H9 (cell line): ENCODE data around the gene KCNK10. TPM values are rescaled to one million over a fixed set of nuclear protein-coding genes. Genes with fewer than 3 reads are reported as not detected.

Experiments
- DNase-seq: peaks from one replicate; pipeline ENCODE4 v3.0.0-alpha.2; 2017
- H2AFZ ChIP-seq: one replicate; pipeline ENCODE4 v1.6.1; 2013; ENCODE audit warnings: mild to moderate bottlenecking, low read length, control low read depth, moderate library complexity
- H2AK5ac ChIP-seq: 2 replicates; pipeline ENCODE4 v1.6.1; 2013; ENCODE audit warnings: low read length, control low read depth, mixed read lengths; ENCODE audit not compliant: insufficient read length
- H2BK120ac ChIP-seq: one replicate; pipeline ENCODE4 v1.6.1; 2013; ENCODE audit warnings: low read depth, mild to moderate bottlenecking, low read length, control low read depth, inconsistent platforms; ENCODE audit not compliant: poor library complexity, severe bottlenecking
- H2BK12ac ChIP-seq: 2 replicates; pipeline ENCODE4 v1.6.1; 2013; ENCODE audit warnings: low read length, control low read depth, mixed read lengths, low read depth; ENCODE audit not compliant: insufficient read length
- H2BK15ac ChIP-seq: 2 replicates; pipeline ENCODE4 v1.6.1; 2013; ENCODE audit warnings: low read depth, low read length, control low read depth
- H2BK20ac ChIP-seq: one replicate; pipeline ENCODE4 v1.6.1; 2013; ENCODE audit warnings: low read depth, mild to moderate bottlenecking, low read length, control low read depth, inconsistent platforms; ENCODE audit not compliant: poor library complexity, severe bottlenecking
- H2BK5ac ChIP-seq: 2 replicates; pipeline ENCODE4 v1.6.1; 2013; ENCODE audit warnings: low read length, control low read depth, mixed read lengths; ENCODE audit not compliant: insufficient read length
- H3K14ac ChIP-seq: 2 replicates; pipeline ENCODE4 v1.6.1; 2013; ENCODE audit warnings: low read length, control low read depth; ENCODE audit not compliant: insufficient read depth
- H3K18ac ChIP-seq: 2 replicates; pipeline ENCODE4 v1.6.1; 2013; ENCODE audit warnings: low read depth, mild to moderate bottlenecking, mixed read lengths, low read length, control low read depth; ENCODE audit not compliant: insufficient read length
- H3K23ac ChIP-seq: 2 replicates; pipeline ENCODE4 v1.6.1; 2013; ENCODE audit warnings: low read length, control low read depth, mixed read lengths, low read depth; ENCODE audit not compliant: insufficient read length
- H3K23me2 ChIP-seq: 2 replicates; pipeline ENCODE4 v1.6.1; 2013; ENCODE audit warnings: low read depth, mild to moderate bottlenecking, mixed read lengths, low read length, control low read depth; ENCODE audit not compliant: insufficient read length, poor library complexity, severe bottlenecking
- H3K27ac ChIP-seq: 2 replicates; pipeline ENCODE4 v1.5.1; 2013; ENCODE audit warnings: low read length, control low read depth, mixed read lengths, low read depth; ENCODE audit not compliant: insufficient read length
- H3K27me3 ChIP-seq: 2 replicates; pipeline ENCODE4 v1.6.1; 2013; ENCODE audit warnings: low read length, control low read depth, inconsistent platforms; ENCODE audit not compliant: insufficient read depth
- H3K4ac ChIP-seq: 2 replicates; pipeline ENCODE4 v1.6.1; 2013; ENCODE audit warnings: low read depth, mild to moderate bottlenecking, control low read depth, inconsistent platforms, low read length, moderate library complexity
- H3K4me1 ChIP-seq: 2 replicates; pipeline ENCODE4 v1.6.1; 2013; ENCODE audit warnings: low read length, control low read depth, inconsistent platforms; ENCODE audit not compliant: insufficient read depth
- H3K4me2 ChIP-seq: 2 replicates; pipeline ENCODE4 v1.6.1; 2013; ENCODE audit warnings: low read length, control low read depth, mixed read lengths; ENCODE audit not compliant: insufficient read length, insufficient read depth
- H3K56ac ChIP-seq: 2 replicates; pipeline ENCODE4 v1.6.1; 2013; ENCODE audit warnings: low read depth, mild to moderate bottlenecking, mixed read lengths, low read length, control low read depth; ENCODE audit not compliant: insufficient read length
- H3K79me1 ChIP-seq: 2 replicates; pipeline ENCODE4 v1.6.1; 2013; ENCODE audit warnings: low read depth, mild to moderate bottlenecking, moderate library complexity, low read length, control low read depth, inconsistent platforms; ENCODE audit not compliant: insufficient read depth, poor library complexity, severe bottlenecking
- H3K79me2 ChIP-seq: 2 replicates; pipeline ENCODE4 v1.6.1; 2013; ENCODE audit warnings: low read length, control low read depth, inconsistent platforms; ENCODE audit not compliant: insufficient read depth
- H3K9ac ChIP-seq: 2 replicates; pipeline ENCODE4 v1.6.1; 2013; ENCODE audit warnings: low read length, control low read depth, mixed read lengths; ENCODE audit not compliant: insufficient read length; ENCODE audit errors: extremely low read depth
- H3K9me3 ChIP-seq: one replicate; pipeline ENCODE4 v1.6.1; 2013; ENCODE audit warnings: low read depth, low read length, inconsistent platforms; ENCODE audit not compliant: control insufficient read depth
- H3T11ph ChIP-seq: one replicate; pipeline ENCODE4 v1.6.1; 2013; ENCODE audit warnings: mild to moderate bottlenecking, low read length, control low read depth, inconsistent platforms
- H4K20me1 ChIP-seq: one replicate; pipeline ENCODE4 v1.6.1; 2013; ENCODE audit not compliant: control insufficient read depth, insufficient read length, insufficient read depth
- H4K5ac ChIP-seq: 2 replicates; pipeline ENCODE4 v1.6.1; 2013; ENCODE audit warnings: low read depth, mild to moderate bottlenecking, mixed read lengths, low read length, control low read depth; ENCODE audit not compliant: insufficient read length
- H4K8ac ChIP-seq: replicated peaks from 2 replicates; pipeline ENCODE4 v1.6.1; 2013; ENCODE audit warnings: low read length, control low read depth, mixed read lengths, low read depth; ENCODE audit not compliant: insufficient read length
- H4K91ac ChIP-seq: 2 replicates; pipeline ENCODE4 v1.6.1; 2013; ENCODE audit warnings: low read depth, mild to moderate bottlenecking, moderate library complexity, mixed read lengths, low read length, control low read depth; ENCODE audit not compliant: insufficient read length
- H3K27ac Mint-ChIP-seq, 3 experiments: 2 replicates in 2 of 3; 3 replicates in 1 of 3; pipeline ENCODE4 v1.8.0; 2020 to 2021; ENCODE audit warnings: mixed read lengths in 3 of 3, mild to moderate bottlenecking in 1 of 3, moderate library complexity in 1 of 3
- H3K27me3 Mint-ChIP-seq: 2 replicates; pipeline ENCODE4 v1.8.0; 2021; ENCODE audit warnings: low read depth, mild to moderate bottlenecking, moderate library complexity, mixed read lengths
- H3K36me3 Mint-ChIP-seq, 3 experiments: 2 replicates in 2 of 3; 3 replicates in 1 of 3; pipeline ENCODE4 v1.8.0; 2020 to 2021; ENCODE audit warnings: low read depth in 3 of 3, mixed read lengths in 3 of 3; ENCODE audit not compliant: insufficient read depth in 1 of 3
- H3K4me1 Mint-ChIP-seq, 2 experiments: 2 replicates each; pipeline ENCODE4 v1.8.0; 2020; ENCODE audit warnings: mixed read lengths in 2 of 2
- H3K4me3 Mint-ChIP-seq, 2 experiments: 2 replicates in 1 of 2; 3 replicates in 1 of 2; pipeline ENCODE4 v1.8.0; 2020 to 2021; ENCODE audit warnings: mild to moderate bottlenecking in 2 of 2, mixed read lengths in 2 of 2, moderate library complexity in 1 of 2
- H3K9me3 Mint-ChIP-seq, 2 experiments: 2 replicates in 1 of 2; 3 replicates in 1 of 2; pipeline ENCODE4 v1.8.0; 2020; ENCODE audit warnings: mild to moderate bottlenecking in 2 of 2, mixed read lengths in 2 of 2, moderate library complexity in 1 of 2
- WGBS: extraction: QIAGEN DNeasy Blood & Tissue Kit; methylation state at CpG from one replicate; pipeline ENCODE4 v1.1.7; 2013; ENCODE audit warnings: missing lambda C conversion rate, low lambda C conversion rate, mixed read lengths; ENCODE audit not compliant: insufficient read length; ENCODE audit errors: extremely low coverage; 5-methylcytosine and 5-hydroxymethylcytosine counted together
- total RNA-seq: library from RNA; stranded (reverse); gene quantifications from 2 replicates; pipeline ENCODE4 v1.2.1, GENCODE V29; 2021
- TF ChIP-seq, protein P1 (sequence below): fragments of 200-600 bp; sonication (generic); conservative IDR thresholded peaks from 3 replicates; pipeline ENCODE4 v1.8.0; 2021; ENCODE audit warnings: antibody characterized with exemption, mild to moderate bottlenecking

The KCNK10 gene
- total RNA-seq, 1 experiment from 2014 or later: 0.33 TPM

DNA sequence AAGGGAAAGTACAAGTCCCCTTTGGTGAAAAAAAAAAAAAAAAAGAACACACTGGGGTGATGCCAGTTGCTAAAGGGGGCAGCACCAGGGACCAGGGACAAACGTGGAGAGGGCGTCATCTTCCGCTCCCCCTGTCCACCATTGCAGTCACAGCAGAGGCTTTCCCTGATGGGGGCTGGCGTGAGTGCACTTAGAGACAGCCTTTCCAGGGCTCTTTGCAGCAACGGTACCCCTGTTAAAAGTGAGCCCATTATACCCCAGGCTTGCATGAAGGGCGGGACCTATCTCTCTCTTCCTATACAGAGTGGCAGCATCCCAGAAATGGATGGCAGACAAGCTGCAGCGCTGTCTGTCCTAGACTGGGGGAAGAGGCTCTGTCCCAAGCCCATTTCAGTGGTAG is 155.0 kb downstream of the KCNK10 start:
- Histone ChIP-seq H3K79me2 (no peaks in the 10 kb centered on the region), H2BK5ac (no peak overlapping the region), H2AFZ (no peak overlapping the region), H2BK20ac (no peak overlapping the region), H3K23me2 (no peaks in the 10 kb centered on the region), H3T11ph (no peak overlapping the region), H3K4me2 (no peak overlapping the region), H3K9ac (no peak overlapping the region), H3K4ac (no peak overlapping the region), H3K14ac (no peak overlapping the region), H2BK12ac (no peak overlapping the region), H4K20me1 (no peaks in the 10 kb centered on the region), H3K9me3 (no peaks in the 10 kb centered on the region), H3K4me1 (no peaks in the 10 kb centered on the region; the same call in 1 of the 2 replicates), H3K27me3 (no peaks in the 10 kb centered on the region), H2AK5ac (no peak overlapping the region), H3K18ac (no peak overlapping the region), H3K79me1 (no peaks in the 10 kb centered on the region), H3K23ac (no peak overlapping the region), H4K5ac (no peak overlapping the region), H2BK15ac (no peak overlapping the region), H4K8ac (no peak overlapping the region), H2BK120ac (no peak overlapping the region), H4K91ac (no peak overlapping the region), H3K27ac (no peak overlapping the region), H3K56ac (no peak overlapping the region)
- Mint-ChIP-seq H3K27me3 (peaks cover 8% of the 10 kb centered on the region), H3K4me1 (peaks cover 0 to 7% of the 10 kb centered on the region in 2 experiments; a peak in 3 of 4 replicates), H3K4me3 (no peak overlapping the region), H3K36me3 (no peaks in the 10 kb centered on the region; a peak in 1 of 7 replicates), H3K9me3 (0 out of 5 replicates have a peak, but pooled peaks cover 0 to 2% of the 10 kb centered on the region in 2 experiments), H3K27ac (0 out of 7 replicates have a peak overlapping the region, but pooled peaks of 1 of the 3 experiments have one; percentile 68)
- TF ChIP-seq, protein P1, sequence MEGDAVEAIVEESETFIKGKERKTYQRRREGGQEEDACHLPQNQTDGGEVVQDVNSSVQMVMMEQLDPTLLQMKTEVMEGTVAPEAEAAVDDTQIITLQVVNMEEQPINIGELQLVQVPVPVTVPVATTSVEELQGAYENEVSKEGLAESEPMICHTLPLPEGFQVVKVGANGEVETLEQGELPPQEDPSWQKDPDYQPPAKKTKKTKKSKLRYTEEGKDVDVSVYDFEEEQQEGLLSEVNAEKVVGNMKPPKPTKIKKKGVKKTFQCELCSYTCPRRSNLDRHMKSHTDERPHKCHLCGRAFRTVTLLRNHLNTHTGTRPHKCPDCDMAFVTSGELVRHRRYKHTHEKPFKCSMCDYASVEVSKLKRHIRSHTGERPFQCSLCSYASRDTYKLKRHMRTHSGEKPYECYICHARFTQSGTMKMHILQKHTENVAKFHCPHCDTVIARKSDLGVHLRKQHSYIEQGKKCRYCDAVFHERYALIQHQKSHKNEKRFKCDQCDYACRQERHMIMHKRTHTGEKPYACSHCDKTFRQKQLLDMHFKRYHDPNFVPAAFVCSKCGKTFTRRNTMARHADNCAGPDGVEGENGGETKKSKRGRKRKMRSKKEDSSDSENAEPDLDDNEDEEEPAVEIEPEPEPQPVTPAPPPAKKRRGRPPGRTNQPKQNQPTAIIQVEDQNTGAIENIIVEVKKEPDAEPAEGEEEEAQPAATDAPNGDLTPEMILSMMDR: no peak
- no CpG with 5 or more reads among the region's 7 CpGs for WGBS
- DNase-seq: no peak
